SK-N-SH (cell line): Measurements from ENCODE around the gene AKT2. TPM values are rescaled to one million over a fixed set of nuclear protein-coding genes. Genes with fewer than 3 reads are reported as not detected.

ENCODE experiments used
- CTCF ChIA-PET: fragments of 300-600, 350-600 bp; formaldehyde crosslinking; extraction: SDS; loops from one replicate; lab custom pipeline; 2021; lab: Yijun Ruan, JAX
- POLR2A ChIA-PET: fragments of 350-600 bp; sonication (Branson Sonifier 250); formaldehyde crosslinking; extraction: SDS; loops from one replicate; lab custom pipeline; 2020; ENCODE audit warnings: antibody characterized with exemption, inconsistent platforms; lab: Yijun Ruan, JAX
- DNase-seq: peaks from one replicate; pipeline ENCODE4 v3.0.0; 2012
- H2AFZ ChIP-seq: fragments of 200-600 bp; sonication (generic); 2 replicates; pipeline ENCODE4 v1.8.1; 2016; ENCODE audit warnings: antibody characterized with exemption, mild to moderate bottlenecking, low read depth
- H3F3A ChIP-seq: fragments of 200-600 bp; sonication (generic); replicated peaks from 2 replicates; pipeline ENCODE3; 2016; ENCODE audit warnings: antibody characterized with exemption, mild to moderate bottlenecking; ENCODE audit not compliant: insufficient read depth
- H3K27ac ChIP-seq, 2 experiments: fragments of 200-500 bp in 1 of 2; fragments of 200-600 bp in 1 of 2; sonication (Bioruptor generic) in 1 of 2; sonication (generic), shearing (Covaris generic) in 1 of 2; 2 replicates each; pipeline versions ENCODE4 v1.5.1 to v1.6.1; 2014 to 2016; ENCODE audit warnings: low read depth in 2 of 2, inconsistent platforms in 1 of 2, low read length in 1 of 2, mild to moderate bottlenecking in 1 of 2, mixed read lengths in 1 of 2
- H3K27me3 ChIP-seq: fragments of 200-600 bp; sonication (generic), shearing (Covaris generic); 2 replicates; pipeline ENCODE4 v1.6.1; 2016; ENCODE audit warnings: mixed run types; ENCODE audit not compliant: insufficient read depth
- H3K36me3 ChIP-seq, 2 experiments: fragments of 200-500 bp in 1 of 2; fragments of 200-600 bp in 1 of 2; sonication (Bioruptor generic) in 1 of 2; sonication (generic) in 1 of 2; replicated peaks in 1 of 2; 2 replicates each; pipeline versions ENCODE3 to v1.5.1; 2014 to 2016; ENCODE audit warnings: low read length in 1 of 2, mild to moderate bottlenecking in 1 of 2; ENCODE audit not compliant: insufficient read depth in 2 of 2, control insufficient read depth in 1 of 2
- H3K4me1 ChIP-seq, 2 experiments: fragments of 200-500 bp in 1 of 2; fragments of 200-600 bp in 1 of 2; sonication (Bioruptor generic) in 1 of 2; sonication (generic), shearing (Covaris generic) in 1 of 2; 2 replicates each; pipeline versions ENCODE4 v1.5.1 to v1.6.1; 2014 to 2016; ENCODE audit warnings: low read depth in 1 of 2, low read length in 1 of 2, mixed run types in 1 of 2; ENCODE audit not compliant: insufficient read depth in 2 of 2, control insufficient read depth in 1 of 2
- H3K4me2 ChIP-seq: fragments of 200-600 bp; sonication (generic), shearing (Covaris generic); 2 replicates; pipeline ENCODE4 v1.6.1; 2017; ENCODE audit warnings: mixed run types
- H3K4me3 ChIP-seq, 2 experiments: fragments of 200-500 bp in 1 of 2; fragments of 200-600 bp in 1 of 2; sonication (Bioruptor generic) in 1 of 2; sonication (generic), shearing (Covaris generic) in 1 of 2; 2 replicates each; pipeline versions ENCODE4 v1.5.1 to v1.8.1; 2014 to 2016; ENCODE audit warnings: low read depth in 2 of 2, inconsistent platforms in 1 of 2, low read length in 1 of 2, mild to moderate bottlenecking in 1 of 2, mixed read lengths in 1 of 2, moderate library complexity in 1 of 2
- H3K79me2 ChIP-seq: fragments of 200-600 bp; sonication (generic); 2 replicates; pipeline ENCODE4 v1.8.1; 2017; ENCODE audit warnings: mild to moderate bottlenecking; ENCODE audit not compliant: insufficient read depth
- H3K9ac ChIP-seq: fragments of 200-600 bp; sonication (generic); 2 replicates; pipeline ENCODE4 v1.6.1; 2017; ENCODE audit warnings: mixed run types
- H3K9me2 ChIP-seq: fragments of 200-600 bp; sonication (generic); 2 replicates; pipeline ENCODE4 v1.6.1; 2017; ENCODE audit warnings: mixed run types
- H3K9me3 ChIP-seq: fragments of 200-600 bp; sonication (generic); 2 replicates; pipeline ENCODE4 v1.6.1; 2017; ENCODE audit warnings: mixed run types, mild to moderate bottlenecking, moderate library complexity
- H4K20me1 ChIP-seq: fragments of 200-600 bp; sonication (generic); 2 replicates; pipeline ENCODE4 v1.6.1; 2017; ENCODE audit warnings: mild to moderate bottlenecking, mixed run types; ENCODE audit not compliant: insufficient read depth
- CHD2 ChIP-seq: fragments of 150-350 bp; IDR thresholded peaks from 2 replicates; pipeline ENCODE4 v1.6.1; 2018; ENCODE audit warnings: low read length; ENCODE audit not compliant: partially characterized antibody
- EP300 ChIP-seq, 2 experiments: IDR thresholded peaks; 2 replicates each; pipeline versions ENCODE4 v1.4.0 to v1.6.1; 2012; ENCODE audit warnings: borderline replicate concordance in 1 of 2, low read depth in 1 of 2, low read length in 1 of 2
- FOSL2 ChIP-seq: IDR thresholded peaks from 2 replicates; pipeline ENCODE4 v1.4.0; 2012; ENCODE audit warnings: low read depth, mild to moderate bottlenecking, moderate library complexity, borderline replicate concordance
- GATA2 ChIP-seq: sonication (generic); formaldehyde crosslinking; IDR thresholded peaks from 2 replicates; pipeline ENCODE4 v1.5.0; 2020; ENCODE audit warnings: mild to moderate bottlenecking, missing genetic modification reagents
- MAX ChIP-seq: IDR thresholded peaks from 2 replicates; pipeline ENCODE4 v1.4.0; 2012; ENCODE audit warnings: low read depth
- NFIC ChIP-seq: IDR thresholded peaks from 2 replicates; pipeline ENCODE4 v1.4.0; 2012; ENCODE audit warnings: borderline replicate concordance
- NRF1 ChIP-seq: IDR thresholded peaks from 2 replicates; pipeline ENCODE4 v1.6.1; 2012; ENCODE audit warnings: low read depth, mild to moderate bottlenecking, low read length
- TEAD4 ChIP-seq: IDR thresholded peaks from 2 replicates; pipeline ENCODE4 v1.4.0; 2012; ENCODE audit warnings: mild to moderate bottlenecking, borderline replicate concordance; ENCODE audit not compliant: insufficient read depth
- YY1 ChIP-seq: IDR thresholded peaks from 2 replicates; pipeline ENCODE4 v1.4.0; 2012; ENCODE audit warnings: low read depth, mild to moderate bottlenecking
- WGBS: methylation state at CpG from one replicate; pipeline ENCODE4 v1.1.6; 2017; ENCODE audit warnings: low lambda C conversion rate; 5-methylcytosine and 5-hydroxymethylcytosine counted together
- polyA plus RNA-seq, 3 experiments: library from polyadenylated mRNA; depleted of rRNA; stranded (reverse); fragments of >200 nt; gene quantifications; 2 replicates each; pipeline ENCODE4 v1.2.3, GENCODE V29; 2012
- TF ChIP-seq, protein P1 (sequence below): IDR thresholded peaks from 2 replicates; pipeline ENCODE4; 2012
- TF ChIP-seq, protein P2 (sequence below): fragments of 200-600 bp; sonication (generic); IDR thresholded peaks from 2 replicates; pipeline ENCODE4 v1.6.1; 2017; ENCODE audit warnings: antibody characterized with exemption, mild to moderate bottlenecking, moderate library complexity
- TF ChIP-seq, protein P3 (sequence below): IDR thresholded peaks from 2 replicates; pipeline ENCODE4 v1.6.1; 2012; ENCODE audit warnings: mild to moderate bottlenecking, low read depth, low read length, moderate library complexity

Gene AKT2
- polyA plus RNA-seq, 1 of the 3 experiments (the other 2 are of a cell fraction): 99.8 TPM

DNA sequence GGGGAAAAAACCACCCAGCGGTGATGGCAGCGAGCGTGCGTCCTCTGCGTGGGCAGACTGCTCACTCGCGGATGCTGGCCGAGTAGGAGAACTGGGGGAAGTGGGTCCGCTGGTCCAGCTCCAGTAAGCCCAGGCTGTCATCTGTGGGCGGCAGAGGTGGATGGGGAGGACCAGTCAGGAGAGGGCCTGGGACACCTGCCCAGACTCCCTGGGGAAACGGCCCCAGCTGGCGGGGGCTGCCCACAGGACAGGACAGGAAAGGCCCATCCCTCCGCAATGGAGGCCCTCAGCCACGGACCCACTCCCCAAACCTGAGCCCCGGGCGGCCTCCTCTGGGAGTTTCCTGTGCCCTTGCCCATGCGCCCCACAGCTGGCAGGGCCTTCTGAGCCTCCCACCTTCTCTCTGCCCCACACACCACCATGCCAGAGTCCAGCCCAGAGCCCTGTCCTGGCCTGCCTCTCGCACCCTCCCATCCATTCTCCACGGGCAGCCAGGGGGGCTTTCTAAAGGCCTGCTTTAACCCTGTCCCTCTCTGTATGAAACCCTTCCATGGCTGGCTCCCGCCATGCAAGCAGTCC, 51.2 kb downstream of the AKT2 start:
- no peak for DNase-seq
- no peak overlapping the region for H3K9ac ChIP-seq
- H3K4me3 ChIP-seq: no peak overlapping the region
- H4K20me1 ChIP-seq: no peaks in the 10 kb centered on the region
- TF ChIP-seq EP300 (IDR thresholded peaks at IDR 0.05; ENCODE audit: borderline replicate concordance in 1 of 2, low read depth in 1 of 2, low read length in 1 of 2) (no peak), MAX (no peak), YY1 (no peak), NRF1 (no peak), NFIC (no peak), TEAD4 (no peak), CHD2 (no peak), GATA2 (CRISPR knock-in tag) (no peak)
- TF ChIP-seq, protein P1, sequence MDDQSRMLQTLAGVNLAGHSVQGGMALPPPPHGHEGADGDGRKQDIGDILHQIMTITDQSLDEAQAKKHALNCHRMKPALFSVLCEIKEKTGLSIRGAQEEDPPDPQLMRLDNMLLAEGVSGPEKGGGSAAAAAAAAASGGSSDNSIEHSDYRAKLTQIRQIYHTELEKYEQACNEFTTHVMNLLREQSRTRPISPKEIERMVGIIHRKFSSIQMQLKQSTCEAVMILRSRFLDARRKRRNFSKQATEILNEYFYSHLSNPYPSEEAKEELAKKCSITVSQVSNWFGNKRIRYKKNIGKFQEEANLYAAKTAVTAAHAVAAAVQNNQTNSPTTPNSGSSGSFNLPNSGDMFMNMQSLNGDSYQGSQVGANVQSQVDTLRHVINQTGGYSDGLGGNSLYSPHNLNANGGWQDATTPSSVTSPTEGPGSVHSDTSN: no peak
- H3K9me3 ChIP-seq: no peaks in the 10 kb centered on the region
- no peak overlapping the region for H2AFZ ChIP-seq
- H3K27ac ChIP-seq: no peak overlapping the region
- no peak overlapping the region for H3K4me2 ChIP-seq
- CTCF ChIA-PET: interaction anchor here (1.4 to 1.7 kb wide), 2 partner anchors 10 to 94 kb away, joined by 5 to 8 read pairs; no protein-coding TSS in a partner anchor
- H3F3A ChIP-seq: peaks cover 15% of the 10 kb centered on the region
- H3K36me3 ChIP-seq: peaks cover 3 to 44% of the 10 kb centered on the region in 2 experiments
- no peaks in the 10 kb centered on the region for H3K27me3 ChIP-seq
- no peaks in the 10 kb centered on the region for H3K79me2 ChIP-seq
- H3K9me2 ChIP-seq: no peaks in the 10 kb centered on the region
- POLR2A ChIA-PET: no interaction called here
- 92% methylated on average over 16 of the region's 20 CpGs for WGBS
- peaks cover 0 to 6% of the 10 kb centered on the region in 2 experiments; a peak in 1 of 4 replicates for H3K4me1 ChIP-seq

GRCh38 chr19:40232949-40233810, 52.0 kb downstream of the AKT2 start:
- Histone ChIP-seq H3K9me2 (no peaks in the 10 kb centered on the region), H3K9me3 (no peaks in the 10 kb centered on the region), H3K36me3 (peaks cover 3 to 39% of the 10 kb centered on the region in 2 experiments), H3K4me3 (no peak overlapping the region), H4K20me1 (no peaks in the 10 kb centered on the region), H3F3A (peaks cover 17% of the 10 kb centered on the region), H3K79me2 (no peaks in the 10 kb centered on the region), H3K9ac (no peak overlapping the region), H3K4me1 (peaks cover 0 to 8% of the 10 kb centered on the region in 2 experiments; a peak in 1 of 4 replicates), H3K4me2 (no peak overlapping the region), H3K27me3 (no peaks in the 10 kb centered on the region), H3K27ac (no peak overlapping the region), H2AFZ (no peak overlapping the region)
- no peak for DNase-seq
- TF ChIP-seq, protein P2, sequence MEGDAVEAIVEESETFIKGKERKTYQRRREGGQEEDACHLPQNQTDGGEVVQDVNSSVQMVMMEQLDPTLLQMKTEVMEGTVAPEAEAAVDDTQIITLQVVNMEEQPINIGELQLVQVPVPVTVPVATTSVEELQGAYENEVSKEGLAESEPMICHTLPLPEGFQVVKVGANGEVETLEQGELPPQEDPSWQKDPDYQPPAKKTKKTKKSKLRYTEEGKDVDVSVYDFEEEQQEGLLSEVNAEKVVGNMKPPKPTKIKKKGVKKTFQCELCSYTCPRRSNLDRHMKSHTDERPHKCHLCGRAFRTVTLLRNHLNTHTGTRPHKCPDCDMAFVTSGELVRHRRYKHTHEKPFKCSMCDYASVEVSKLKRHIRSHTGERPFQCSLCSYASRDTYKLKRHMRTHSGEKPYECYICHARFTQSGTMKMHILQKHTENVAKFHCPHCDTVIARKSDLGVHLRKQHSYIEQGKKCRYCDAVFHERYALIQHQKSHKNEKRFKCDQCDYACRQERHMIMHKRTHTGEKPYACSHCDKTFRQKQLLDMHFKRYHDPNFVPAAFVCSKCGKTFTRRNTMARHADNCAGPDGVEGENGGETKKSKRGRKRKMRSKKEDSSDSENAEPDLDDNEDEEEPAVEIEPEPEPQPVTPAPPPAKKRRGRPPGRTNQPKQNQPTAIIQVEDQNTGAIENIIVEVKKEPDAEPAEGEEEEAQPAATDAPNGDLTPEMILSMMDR: no peak
- TF ChIP-seq FOSL2 (no peak), CHD2 (no peak)
- TF ChIP-seq, protein P3, sequence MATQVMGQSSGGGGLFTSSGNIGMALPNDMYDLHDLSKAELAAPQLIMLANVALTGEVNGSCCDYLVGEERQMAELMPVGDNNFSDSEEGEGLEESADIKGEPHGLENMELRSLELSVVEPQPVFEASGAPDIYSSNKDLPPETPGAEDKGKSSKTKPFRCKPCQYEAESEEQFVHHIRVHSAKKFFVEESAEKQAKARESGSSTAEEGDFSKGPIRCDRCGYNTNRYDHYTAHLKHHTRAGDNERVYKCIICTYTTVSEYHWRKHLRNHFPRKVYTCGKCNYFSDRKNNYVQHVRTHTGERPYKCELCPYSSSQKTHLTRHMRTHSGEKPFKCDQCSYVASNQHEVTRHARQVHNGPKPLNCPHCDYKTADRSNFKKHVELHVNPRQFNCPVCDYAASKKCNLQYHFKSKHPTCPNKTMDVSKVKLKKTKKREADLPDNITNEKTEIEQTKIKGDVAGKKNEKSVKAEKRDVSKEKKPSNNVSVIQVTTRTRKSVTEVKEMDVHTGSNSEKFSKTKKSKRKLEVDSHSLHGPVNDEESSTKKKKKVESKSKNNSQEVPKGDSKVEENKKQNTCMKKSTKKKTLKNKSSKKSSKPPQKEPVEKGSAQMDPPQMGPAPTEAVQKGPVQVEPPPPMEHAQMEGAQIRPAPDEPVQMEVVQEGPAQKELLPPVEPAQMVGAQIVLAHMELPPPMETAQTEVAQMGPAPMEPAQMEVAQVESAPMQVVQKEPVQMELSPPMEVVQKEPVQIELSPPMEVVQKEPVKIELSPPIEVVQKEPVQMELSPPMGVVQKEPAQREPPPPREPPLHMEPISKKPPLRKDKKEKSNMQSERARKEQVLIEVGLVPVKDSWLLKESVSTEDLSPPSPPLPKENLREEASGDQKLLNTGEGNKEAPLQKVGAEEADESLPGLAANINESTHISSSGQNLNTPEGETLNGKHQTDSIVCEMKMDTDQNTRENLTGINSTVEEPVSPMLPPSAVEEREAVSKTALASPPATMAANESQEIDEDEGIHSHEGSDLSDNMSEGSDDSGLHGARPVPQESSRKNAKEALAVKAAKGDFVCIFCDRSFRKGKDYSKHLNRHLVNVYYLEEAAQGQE: no peak
- 93% methylated on average over 15 of the region's 25 CpGs for WGBS
- CTCF ChIA-PET: interaction anchor here (1.7 kb wide), 1 partner anchor 93 kb away, joined by 8 read pairs; no protein-coding TSS in a partner anchor
- POLR2A ChIA-PET: no interaction called here
